SK-N-SH (cell line): ENCODE measurements around the gene CFAP47. TPM values are rescaled to one million over a fixed set of nuclear protein-coding genes. Genes with fewer than 3 reads are reported as not detected.
"Not testable (repeated sequence)": the region's sequence is repeated elsewhere in the genome, so short reads cannot be mapped to it uniquely, and the experiment has no call there.

Experiments used
- CTCF ChIA-PET: fragments of 300-600, 350-600 bp; formaldehyde crosslinking; extraction: SDS; loops from one replicate; lab custom pipeline; 2021; lab: Yijun Ruan, JAX
- POLR2A ChIA-PET: fragments of 350-600 bp; sonication (Branson Sonifier 250); formaldehyde crosslinking; extraction: SDS; loops from one replicate; lab custom pipeline; 2020; ENCODE audit warnings: antibody characterized with exemption, inconsistent platforms; lab: Yijun Ruan, JAX
- DNase-seq: peaks from one replicate; pipeline ENCODE4 v3.0.0; 2012
- H2AFZ ChIP-seq: fragments of 200-600 bp; sonication (generic); 2 replicates; pipeline ENCODE4 v1.8.1; 2016; ENCODE audit warnings: antibody characterized with exemption, mild to moderate bottlenecking, low read depth
- H3F3A ChIP-seq: fragments of 200-600 bp; sonication (generic); replicated peaks from 2 replicates; pipeline ENCODE3; 2016; ENCODE audit warnings: antibody characterized with exemption, mild to moderate bottlenecking; ENCODE audit not compliant: insufficient read depth
- H3K27ac ChIP-seq, 2 experiments: fragments of 200-500 bp in 1 of 2; fragments of 200-600 bp in 1 of 2; sonication (Bioruptor generic) in 1 of 2; sonication (generic), shearing (Covaris generic) in 1 of 2; 2 replicates each; pipeline versions ENCODE4 v1.5.1 to v1.6.1; 2014 to 2016; ENCODE audit warnings: low read depth in 2 of 2, inconsistent platforms in 1 of 2, low read length in 1 of 2, mild to moderate bottlenecking in 1 of 2, mixed read lengths in 1 of 2
- H3K27me3 ChIP-seq: fragments of 200-600 bp; sonication (generic), shearing (Covaris generic); 2 replicates; pipeline ENCODE4 v1.6.1; 2016; ENCODE audit warnings: mixed run types; ENCODE audit not compliant: insufficient read depth
- H3K36me3 ChIP-seq, 2 experiments: fragments of 200-500 bp in 1 of 2; fragments of 200-600 bp in 1 of 2; sonication (Bioruptor generic) in 1 of 2; sonication (generic) in 1 of 2; replicated peaks in 1 of 2; 2 replicates each; pipeline versions ENCODE3 to v1.5.1; 2014 to 2016; ENCODE audit warnings: low read length in 1 of 2, mild to moderate bottlenecking in 1 of 2; ENCODE audit not compliant: insufficient read depth in 2 of 2, control insufficient read depth in 1 of 2
- H3K4me1 ChIP-seq, 2 experiments: fragments of 200-500 bp in 1 of 2; fragments of 200-600 bp in 1 of 2; sonication (Bioruptor generic) in 1 of 2; sonication (generic), shearing (Covaris generic) in 1 of 2; 2 replicates each; pipeline versions ENCODE4 v1.5.1 to v1.6.1; 2014 to 2016; ENCODE audit warnings: low read depth in 1 of 2, low read length in 1 of 2, mixed run types in 1 of 2; ENCODE audit not compliant: insufficient read depth in 2 of 2, control insufficient read depth in 1 of 2
- H3K4me2 ChIP-seq: fragments of 200-600 bp; sonication (generic), shearing (Covaris generic); 2 replicates; pipeline ENCODE4 v1.6.1; 2017; ENCODE audit warnings: mixed run types
- H3K4me3 ChIP-seq, 2 experiments: fragments of 200-500 bp in 1 of 2; fragments of 200-600 bp in 1 of 2; sonication (Bioruptor generic) in 1 of 2; sonication (generic), shearing (Covaris generic) in 1 of 2; 2 replicates each; pipeline versions ENCODE4 v1.5.1 to v1.8.1; 2014 to 2016; ENCODE audit warnings: low read depth in 2 of 2, inconsistent platforms in 1 of 2, low read length in 1 of 2, mild to moderate bottlenecking in 1 of 2, mixed read lengths in 1 of 2, moderate library complexity in 1 of 2
- H3K79me2 ChIP-seq: fragments of 200-600 bp; sonication (generic); 2 replicates; pipeline ENCODE4 v1.8.1; 2017; ENCODE audit warnings: mild to moderate bottlenecking; ENCODE audit not compliant: insufficient read depth
- H3K9ac ChIP-seq: fragments of 200-600 bp; sonication (generic); 2 replicates; pipeline ENCODE4 v1.6.1; 2017; ENCODE audit warnings: mixed run types
- H3K9me2 ChIP-seq: fragments of 200-600 bp; sonication (generic); 2 replicates; pipeline ENCODE4 v1.6.1; 2017; ENCODE audit warnings: mixed run types
- H3K9me3 ChIP-seq: fragments of 200-600 bp; sonication (generic); 2 replicates; pipeline ENCODE4 v1.6.1; 2017; ENCODE audit warnings: mixed run types, mild to moderate bottlenecking, moderate library complexity
- H4K20me1 ChIP-seq: fragments of 200-600 bp; sonication (generic); 2 replicates; pipeline ENCODE4 v1.6.1; 2017; ENCODE audit warnings: mild to moderate bottlenecking, mixed run types; ENCODE audit not compliant: insufficient read depth
- ELF1 ChIP-seq: IDR thresholded peaks from 2 replicates; pipeline ENCODE4 v1.4.0; 2012
- MEF2A ChIP-seq: IDR thresholded peaks from 2 replicates; pipeline ENCODE4 v1.4.0; 2012; ENCODE audit warnings: low read depth, borderline replicate concordance
- MXI1 ChIP-seq: IDR thresholded peaks from 2 replicates; pipeline ENCODE4 v1.6.1; 2012; ENCODE audit warnings: mild to moderate bottlenecking, low read depth, low read length, improper control_type of control experiment
- NFIC ChIP-seq: IDR thresholded peaks from 2 replicates; pipeline ENCODE4 v1.4.0; 2012; ENCODE audit warnings: borderline replicate concordance
- NRF1 ChIP-seq: IDR thresholded peaks from 2 replicates; pipeline ENCODE4 v1.6.1; 2012; ENCODE audit warnings: low read depth, mild to moderate bottlenecking, low read length
- RXRA ChIP-seq: IDR thresholded peaks from 2 replicates; pipeline ENCODE4 v1.4.0; 2012; ENCODE audit warnings: low read depth, mild to moderate bottlenecking, borderline replicate concordance
- SIN3A ChIP-seq: IDR thresholded peaks from 2 replicates; pipeline ENCODE4 v1.6.1; 2012; ENCODE audit warnings: low read depth, mild to moderate bottlenecking, low read length, moderate library complexity, borderline replicate concordance
- WGBS: methylation state at CpG from one replicate; pipeline ENCODE4 v1.1.6; 2017; ENCODE audit warnings: low lambda C conversion rate; 5-methylcytosine and 5-hydroxymethylcytosine counted together
- polyA plus RNA-seq, 3 experiments: library from polyadenylated mRNA; depleted of rRNA; stranded (reverse); fragments of >200 nt; gene quantifications; 2 replicates each; pipeline ENCODE4 v1.2.3, GENCODE V29; 2012
- TF ChIP-seq, protein P1 (sequence below): fragments of 150-350 bp; IDR thresholded peaks from 2 replicates; pipeline ENCODE4 v1.6.1; 2017; ENCODE audit warnings: antibody characterized with exemption, low read length, low read depth, borderline replicate concordance

The CFAP47 gene
- polyA plus RNA-seq, 1 of the 3 experiments (the other 2 are of a cell fraction): 0.02 TPM

DNA sequence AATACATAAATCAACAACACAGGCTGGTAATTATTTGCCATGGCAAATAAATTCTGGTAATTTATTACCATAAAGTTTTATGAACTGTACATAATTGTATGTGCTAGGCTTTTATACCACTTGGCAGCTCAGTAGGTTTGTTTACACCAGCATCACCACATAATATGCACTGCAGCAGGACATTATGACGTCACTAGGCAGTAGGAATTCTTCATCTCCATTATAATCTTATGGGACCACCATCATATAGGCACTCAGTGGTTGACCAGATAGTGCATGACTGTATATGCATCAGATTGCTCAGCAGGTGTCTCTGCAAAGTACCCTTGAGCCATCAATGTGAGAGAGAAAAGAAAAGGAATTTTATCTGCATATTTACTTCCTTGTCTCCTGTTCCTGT is 295.4 kb downstream of the CFAP47 start:
- no peaks in the 10 kb centered on the region for H3K9me2 ChIP-seq
- DNase-seq: no peak
- WGBS: 0% methylated on average over 1 of the region's 1 CpG
- no peaks in the 10 kb centered on the region for H3K9me3 ChIP-seq
- CTCF ChIA-PET: no interaction called here
- H3F3A ChIP-seq: no peaks in the 10 kb centered on the region
- no peak for TF ChIP-seq SIN3A
- TF ChIP-seq NRF1: no peak
- no peaks in the 10 kb centered on the region for H3K36me3 ChIP-seq
- no peak overlapping the region for H3K27ac ChIP-seq
- no peak overlapping the region for H3K4me2 ChIP-seq
- no peaks in the 10 kb centered on the region for H3K27me3 ChIP-seq
- H3K4me3 ChIP-seq: no peak overlapping the region
- no peak overlapping the region for H3K9ac ChIP-seq
- H4K20me1 ChIP-seq: no peaks in the 10 kb centered on the region
- POLR2A ChIA-PET: no interaction called here
- no peaks in the 10 kb centered on the region for H3K4me1 ChIP-seq
- no peaks in the 10 kb centered on the region for H3K79me2 ChIP-seq
- H2AFZ ChIP-seq: no peak overlapping the region

DNA sequence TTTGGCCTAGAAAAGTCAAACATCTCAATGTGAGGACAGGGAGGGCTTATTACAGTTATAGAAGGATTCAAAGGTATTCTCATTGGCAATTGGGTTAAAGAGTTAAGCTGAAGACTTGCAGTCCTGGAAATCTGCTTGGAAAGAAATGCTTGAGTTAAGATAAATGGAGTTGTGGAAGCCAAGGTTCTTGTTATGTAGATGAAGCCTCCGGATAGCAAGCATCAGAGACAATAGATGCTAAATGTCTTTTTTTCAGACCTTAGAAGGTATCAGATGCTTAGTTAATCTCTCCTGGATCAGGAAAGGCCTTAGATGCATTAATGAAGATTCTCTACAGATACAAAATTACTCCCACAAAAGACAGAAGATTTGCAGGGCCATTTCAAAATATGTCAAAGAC is 299.3 kb downstream of the CFAP47 start:
- Histone ChIP-seq H3K9me3 (no peaks in the 10 kb centered on the region), H3K27me3 (no peaks in the 10 kb centered on the region), H3F3A (no peaks in the 10 kb centered on the region), H3K4me3 (no peak overlapping the region), H3K9me2 (no peaks in the 10 kb centered on the region), H2AFZ (no peak overlapping the region), H3K4me2 (no peak overlapping the region), H3K4me1 (no peaks in the 10 kb centered on the region), H3K36me3 (no peaks in the 10 kb centered on the region), H3K9ac (no peak overlapping the region), H4K20me1 (no peaks in the 10 kb centered on the region), H3K79me2 (no peaks in the 10 kb centered on the region), H3K27ac (no peak overlapping the region)
- POLR2A ChIA-PET: no interaction called here
- WGBS: 8% methylated on average over 1 of the region's 1 CpG
- no peak for DNase-seq
- CTCF ChIA-PET: no interaction called here
- no peak for TF ChIP-seq RXRA
- no peak for TF ChIP-seq MEF2A
- no peak for TF ChIP-seq ELF1
- TF ChIP-seq NFIC: no peak
- TF ChIP-seq MXI1: no peak
- TF ChIP-seq, protein P1, sequence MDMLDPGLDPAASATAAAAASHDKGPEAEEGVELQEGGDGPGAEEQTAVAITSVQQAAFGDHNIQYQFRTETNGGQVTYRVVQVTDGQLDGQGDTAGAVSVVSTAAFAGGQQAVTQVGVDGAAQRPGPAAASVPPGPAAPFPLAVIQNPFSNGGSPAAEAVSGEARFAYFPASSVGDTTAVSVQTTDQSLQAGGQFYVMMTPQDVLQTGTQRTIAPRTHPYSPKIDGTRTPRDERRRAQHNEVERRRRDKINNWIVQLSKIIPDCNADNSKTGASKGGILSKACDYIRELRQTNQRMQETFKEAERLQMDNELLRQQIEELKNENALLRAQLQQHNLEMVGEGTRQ: no peak

- H3K27me3 ChIP-seq, H3F3A ChIP-seq, H3K79me2 ChIP-seq, POLR2A ChIA-PET, H3K4me2 ChIP-seq, DNase-seq, H3K9ac ChIP-seq, H3K36me3 ChIP-seq, CTCF ChIA-PET, H3K9me3 ChIP-seq, H3K9me2 ChIP-seq, H4K20me1 ChIP-seq, H3K27ac ChIP-seq, H2AFZ ChIP-seq, H3K4me3 ChIP-seq, H3K4me1 ChIP-seq: not testable (repeated sequence)
- 45% methylated on average over 17 of the region's 21 CpGs for WGBS
Observed at GRCh38 chrX:36234840-36235528, 315.4 kb downstream of the CFAP47 start.
